Measurements from ENCODE around the gene RAB31.

Gene RAB31

GRCh38 chr18:9792565-9793245 lies 84.6 kb downstream of the RAB31 start:
- DNase-seq: peak; percentile 52 to 56

DNA sequence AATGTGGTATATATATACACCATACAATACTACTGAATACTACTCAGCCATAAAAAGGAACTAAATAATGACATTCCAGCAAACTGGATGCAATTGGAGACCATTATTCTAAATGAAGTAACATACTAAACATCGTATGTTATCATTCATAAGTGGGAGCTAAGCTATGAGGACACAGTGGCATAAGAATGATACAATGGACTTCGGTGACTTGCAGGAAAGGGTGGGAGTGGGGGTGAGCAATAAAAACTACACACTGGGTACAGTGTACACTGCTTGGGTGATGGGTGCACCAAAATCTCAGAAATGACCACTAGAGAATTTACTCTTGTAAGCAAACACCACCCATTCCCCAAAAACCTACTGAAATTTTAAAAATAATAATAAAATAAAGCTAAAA lies 87.9 kb downstream of the RAB31 start:
- no peak for DNase-seq

DNA sequence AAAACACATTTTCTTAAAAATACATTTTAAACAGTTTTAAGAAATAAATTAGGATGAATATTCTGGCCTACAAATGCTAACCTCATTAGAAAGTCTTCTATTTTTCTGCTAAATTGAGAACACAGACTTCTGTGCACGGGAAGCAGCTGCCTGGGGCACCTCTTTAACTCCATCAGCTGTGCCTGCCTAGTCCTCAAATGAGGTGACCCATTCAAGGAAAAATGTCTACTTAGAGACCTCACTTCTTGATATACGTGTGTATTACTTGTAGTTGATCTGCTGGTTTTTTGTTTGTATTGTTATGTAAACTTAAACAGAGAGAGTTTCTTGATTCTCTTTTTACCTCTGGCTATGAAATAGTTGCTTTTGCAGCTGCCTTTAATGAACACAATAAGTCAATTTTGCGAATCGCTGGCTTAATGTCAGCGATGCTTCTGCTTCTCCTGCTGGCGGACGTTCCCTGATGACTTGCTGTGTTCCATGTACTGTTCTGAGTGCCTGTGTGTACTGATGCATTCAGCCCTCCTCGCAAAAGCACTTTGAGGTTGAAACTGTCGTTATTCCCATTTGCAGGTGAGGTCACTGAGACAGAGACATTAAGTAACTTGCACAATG lies 88.9 kb downstream of the RAB31 start:
- DNase-seq: no peak

DNA sequence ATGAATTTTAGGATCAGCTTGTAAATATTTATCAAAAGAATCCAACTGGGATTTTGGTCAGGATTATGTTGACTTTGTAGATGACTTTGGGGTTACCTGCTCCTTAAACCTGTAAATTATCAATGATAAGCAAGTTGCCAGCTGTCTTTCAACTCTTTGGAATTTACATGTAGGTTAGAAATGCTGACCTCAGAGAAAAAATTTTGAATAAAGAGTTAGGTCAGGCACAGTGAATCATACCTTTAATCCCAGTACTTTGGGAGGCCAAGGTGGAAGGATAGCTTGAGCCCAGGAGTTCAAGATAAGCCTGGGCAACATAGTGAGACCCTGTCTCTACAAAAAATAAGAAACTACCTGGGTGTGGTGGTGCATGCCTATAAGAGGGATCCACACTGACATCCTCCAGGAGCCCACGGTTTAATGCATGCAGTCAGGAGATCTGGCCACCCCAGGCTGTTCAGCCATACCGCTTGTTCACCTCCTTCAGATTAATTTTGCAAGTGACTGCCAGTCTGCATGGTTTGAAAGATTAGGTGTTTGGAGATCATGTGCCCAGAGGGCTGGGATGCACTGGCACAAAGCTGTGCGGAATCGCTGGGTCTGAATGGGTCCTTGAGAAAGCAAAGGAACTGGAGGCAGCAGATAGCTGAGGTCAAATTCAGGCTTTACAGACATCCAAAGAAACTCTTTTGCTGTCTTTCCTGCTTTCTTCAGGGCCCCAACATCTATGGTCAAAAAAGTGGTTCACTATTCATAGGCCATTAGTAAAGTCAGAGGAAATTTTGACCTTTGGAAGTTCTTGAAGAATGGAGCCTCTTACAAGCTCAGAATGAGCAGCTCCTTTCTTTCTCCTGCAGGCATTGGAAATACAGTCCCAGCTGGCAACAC lies 94.3 kb downstream of the RAB31 start:
- DNase-seq: no peak

DNA sequence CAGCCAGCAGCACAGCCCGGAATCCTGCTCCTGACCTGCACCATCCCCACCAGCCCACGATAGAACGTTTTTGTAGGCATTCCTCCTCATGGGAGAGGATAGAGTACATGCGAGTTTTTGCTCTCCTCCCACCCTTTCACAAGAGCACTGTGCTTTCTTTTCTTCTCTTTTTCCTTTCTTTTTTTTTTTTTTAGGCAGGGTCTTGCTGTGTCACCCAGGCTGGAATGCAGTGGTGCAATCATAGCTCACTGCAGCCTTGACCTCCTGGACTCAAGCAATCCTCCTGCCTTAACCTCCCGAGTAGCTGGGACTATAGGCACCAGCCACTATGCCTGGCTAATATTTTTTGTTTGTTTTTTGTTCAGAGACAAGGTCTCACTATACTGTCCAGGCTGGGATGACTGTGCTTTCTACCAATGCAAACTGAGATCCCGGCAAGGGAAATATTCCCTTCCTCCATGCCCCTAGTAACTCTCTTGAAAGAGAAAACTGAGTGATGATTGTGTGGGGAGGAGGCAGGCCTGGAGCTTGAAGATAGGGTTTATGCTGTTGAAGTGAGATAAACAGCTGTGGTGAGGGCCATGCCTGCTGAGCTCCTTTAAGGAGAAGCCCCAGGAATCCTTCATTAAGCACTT lies 95.1 kb downstream of the RAB31 start:
- DNase-seq: no peak

GRCh38 chr18:9803698-9804516 lies 95.8 kb downstream of the RAB31 start:
- no peak for DNase-seq

GRCh38 chr18:9804517-9805104 lies 96.5 kb downstream of the RAB31 start:
- no peak for DNase-seq

DNA sequence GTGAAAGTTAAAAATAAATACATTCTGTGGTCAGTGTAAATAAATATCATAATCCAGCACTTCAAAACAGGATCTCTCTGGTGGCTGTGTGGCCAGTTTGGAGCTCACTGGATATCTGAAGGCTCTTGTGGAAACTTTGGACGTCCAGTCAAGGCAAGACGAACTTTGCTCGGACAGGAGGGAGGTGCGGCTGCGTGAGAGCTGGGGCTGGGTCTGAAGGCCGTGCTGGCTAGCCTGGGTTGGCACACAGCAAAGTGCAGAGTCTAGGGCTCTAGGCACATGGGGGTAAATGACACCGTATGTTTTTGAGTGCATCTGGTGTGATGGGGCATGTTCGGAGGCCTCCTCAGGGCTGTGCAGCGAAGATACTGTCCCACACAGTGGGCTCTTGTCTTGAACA lies 98.8 kb downstream of the RAB31 start:
- DNase-seq: no peak

GRCh38 chr18:9808295-9809241 lies 100.5 kb downstream of the RAB31 start:
- DNase-seq: no peak

DNA sequence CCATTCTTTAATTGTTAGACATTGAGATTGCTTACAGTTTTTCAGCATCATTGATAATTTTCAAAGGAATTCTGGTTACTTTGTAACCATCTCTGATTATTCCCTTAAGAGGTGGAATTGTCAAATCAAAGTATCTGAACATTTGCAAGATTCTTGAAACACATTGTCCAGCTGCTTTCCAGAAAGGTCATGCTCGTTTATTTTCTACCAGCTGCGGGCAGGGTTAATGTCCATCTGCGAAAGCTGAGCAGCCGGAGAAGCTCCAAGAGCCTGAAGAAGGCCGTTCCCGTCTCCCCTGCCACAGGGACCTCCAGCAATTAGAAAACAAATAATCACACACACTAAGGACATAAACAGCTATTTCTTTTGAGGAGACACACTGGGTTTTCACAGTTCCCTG lies 101.6 kb downstream of the RAB31 start:
- no peak for DNase-seq

DNA sequence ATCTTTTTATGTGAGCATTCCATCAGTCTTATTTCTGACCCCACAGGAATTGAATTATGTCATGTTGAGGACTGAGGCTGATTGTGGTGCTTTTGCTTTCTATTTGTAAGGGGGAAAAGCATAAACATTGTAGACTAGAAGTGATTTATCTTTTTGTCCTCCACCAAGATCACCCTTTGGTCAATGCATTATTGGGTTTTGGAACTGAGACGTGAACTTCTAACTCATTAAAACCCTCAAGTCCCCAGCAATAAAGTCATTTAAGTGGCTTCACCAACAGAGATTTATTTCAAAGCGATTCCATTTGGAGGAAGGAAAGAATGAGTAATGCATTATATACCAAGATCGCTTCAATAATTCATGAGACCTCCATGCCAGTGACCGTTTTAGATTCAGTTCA lies 102.2 kb downstream of the RAB31 start:
- no peak for DNase-seq

- DNase-seq: no peak
Measured at GRCh38 chr18:9810994-9811705, 103.0 kb downstream of the RAB31 start.

GRCh38 chr18:9811978-9812377 lies 103.9 kb downstream of the RAB31 start:
- no peak for DNase-seq

GRCh38 chr18:9814431-9814830 lies 106.3 kb downstream of the RAB31 start:
- DNase-seq: no peak

DNA sequence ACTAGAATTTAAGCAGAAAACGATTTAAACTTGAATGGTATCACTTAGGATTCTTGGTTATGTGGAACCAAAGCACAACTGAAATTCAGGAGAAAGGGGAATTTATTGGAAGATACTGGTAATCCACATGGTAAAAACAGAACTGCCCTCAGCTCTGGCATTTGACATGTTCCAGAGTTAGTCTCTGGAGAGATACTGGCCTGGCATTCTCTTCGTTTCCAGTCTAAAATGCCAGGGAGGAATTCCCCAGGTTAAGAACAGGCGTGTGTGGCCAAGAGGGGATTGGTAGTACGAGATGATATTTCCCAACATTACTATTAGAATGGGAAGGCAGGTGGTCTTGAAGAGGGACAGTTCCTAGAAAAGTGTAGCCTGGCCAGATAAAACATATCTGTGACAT lies 109.2 kb downstream of the RAB31 start:
- no peak for DNase-seq

DNA sequence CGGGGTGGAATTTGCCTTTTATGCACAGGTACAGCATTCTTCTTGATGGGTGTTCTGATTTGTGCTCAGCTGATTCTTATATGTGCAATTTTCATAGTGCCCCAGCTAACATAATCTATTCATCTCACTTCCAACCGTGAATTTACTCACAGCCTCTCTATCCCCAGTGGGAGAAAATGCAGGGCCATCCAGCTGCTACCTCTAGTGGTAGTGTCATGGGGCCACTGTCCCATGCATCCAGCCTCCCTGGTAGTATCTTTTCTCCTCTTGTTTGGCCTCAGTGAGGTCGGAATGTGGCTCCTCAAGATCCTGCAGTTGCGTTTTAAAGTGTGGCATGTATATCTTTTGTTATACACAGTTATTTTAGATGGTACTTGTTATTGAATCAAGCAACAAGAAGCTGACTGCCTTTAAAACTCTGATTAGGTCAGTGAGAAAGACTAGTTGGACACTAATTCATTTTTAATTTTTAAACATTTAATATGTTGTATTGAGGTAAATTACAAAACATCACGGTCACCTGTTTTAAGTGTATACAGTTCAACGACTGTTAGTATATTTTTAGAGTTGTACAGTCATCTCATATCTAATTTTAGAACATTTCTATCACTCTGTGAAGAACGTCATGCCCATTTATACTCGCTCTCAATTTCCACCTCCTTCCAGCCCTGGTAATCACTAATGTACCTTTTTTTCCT lies 109.8 kb downstream of the RAB31 start:
- DNase-seq: no peak

DNA sequence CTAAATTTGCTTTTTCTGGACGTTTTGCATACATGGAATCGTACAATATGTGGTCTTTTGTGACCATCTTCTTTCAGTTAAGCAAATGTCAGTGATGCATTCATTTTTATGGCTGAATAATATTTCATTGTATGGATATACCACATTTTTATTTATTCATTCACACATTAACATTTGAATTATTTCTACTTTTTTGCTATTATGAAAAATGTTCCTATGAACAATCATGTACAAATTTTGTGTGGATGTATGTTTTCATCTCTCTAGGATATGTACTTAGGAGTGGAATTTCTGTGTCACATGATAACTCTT lies 110.3 kb downstream of the RAB31 start:
- no peak for DNase-seq

DNA sequence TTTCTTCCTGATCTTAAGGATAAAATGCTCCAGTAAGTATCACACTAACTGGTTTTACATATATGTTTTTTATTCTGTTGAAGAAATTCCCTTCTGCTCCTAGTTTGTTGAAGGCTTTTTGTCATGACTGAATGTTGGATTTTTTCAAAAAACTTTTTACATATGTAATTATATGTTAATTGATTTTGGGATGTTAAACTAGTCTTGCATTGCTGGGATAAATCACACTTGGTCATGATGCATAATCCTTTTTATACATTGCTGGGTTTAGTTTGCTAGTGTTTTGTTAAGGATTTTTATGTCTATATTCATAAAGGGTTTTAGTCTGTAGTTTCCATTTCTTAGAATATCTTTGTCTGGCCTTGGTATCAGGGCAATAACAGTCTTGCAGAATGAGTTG lies 112.0 kb downstream of the RAB31 start:
- no peak for DNase-seq

DNA sequence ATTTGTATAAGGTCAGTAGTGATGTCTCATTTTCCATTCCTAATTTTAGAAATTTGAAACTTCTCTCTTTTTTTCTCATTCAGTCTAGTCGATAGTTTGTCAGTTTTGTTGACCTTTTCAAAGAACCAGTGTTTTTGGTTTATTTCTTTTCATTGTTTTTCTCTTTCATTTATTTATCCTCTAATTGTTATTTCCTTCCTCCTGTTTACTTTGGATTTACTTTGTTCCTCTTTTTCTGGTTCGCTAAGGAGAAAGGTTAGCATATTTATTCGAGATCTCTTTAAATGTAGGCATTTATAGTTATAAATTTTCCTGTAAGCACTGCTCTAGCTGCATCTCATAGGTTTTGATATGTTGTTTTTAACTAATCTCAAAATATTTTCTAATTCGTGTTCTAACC lies 112.6 kb downstream of the RAB31 start:
- no peak for DNase-seq
